GM19397 (cell line): Measurements from ENCODE around the gene GIN1.
"Not testable (repeated sequence)": the region's sequence is repeated elsewhere in the genome, so short reads cannot be mapped to it uniquely, and the experiment has no call there.

Experiments
- ATAC-seq: cut with Tn5 transposase; IDR thresholded peaks from one replicate; pipeline ENCODE4 v1.9.1; 2021; ENCODE audit warnings: mild to moderate bottlenecking, moderate library complexity; ENCODE audit not compliant: unreplicated experiment

Gene GIN1

GRCh38 chr5:103111468-103111867, 8.5 kb downstream of the GIN1 start:
- ATAC-seq: no peak

- no peak for ATAC-seq
Observed at GRCh38 chr5:103110403-103110802, 9.5 kb downstream of the GIN1 start.

- no peak for ATAC-seq
Observed at GRCh38 chr5:103109277-103109676, 10.7 kb downstream of the GIN1 start.

- no peak for ATAC-seq
Observed at GRCh38 chr5:103108086-103108485, 11.9 kb downstream of the GIN1 start.

- ATAC-seq: no peak
Observed at GRCh38 chr5:103102234-103102633, 17.7 kb downstream of the GIN1 start.

- no peak for ATAC-seq
Observed at GRCh38 chr5:103101079-103101750, 18.7 kb downstream of the GIN1 start.

- no peak for ATAC-seq
Observed at GRCh38 chr5:103098993-103099392, 20.9 kb downstream of the GIN1 start.

GRCh38 chr5:103094737-103095136, 25.2 kb downstream of the GIN1 start:
- ATAC-seq: no peak

GRCh38 chr5:103093727-103094126, 26.2 kb downstream of the GIN1 start:
- no peak for ATAC-seq

GRCh38 chr5:103092676-103093075, 27.3 kb downstream of the GIN1 start:
- ATAC-seq: no peak

GRCh38 chr5:103090791-103091190, 29.1 kb downstream of the GIN1 start:
- no peak for ATAC-seq

- no peak for ATAC-seq
Observed at GRCh38 chr5:103089272-103089671, 30.7 kb downstream of the GIN1 start.

GRCh38 chr5:103086547-103086946, 33.4 kb downstream of the GIN1 start:
- ATAC-seq: no peak

GRCh38 chr5:103079796-103080195, 40.1 kb downstream of the GIN1 start:
- no peak for ATAC-seq

GRCh38 chr5:103075442-103075841, 44.5 kb downstream of the GIN1 start:
- ATAC-seq: no peak

- not testable (repeated sequence) for ATAC-seq
Observed at GRCh38 chr5:103073500-103073899, 46.4 kb downstream of the GIN1 start.

GRCh38 chr5:103066326-103066725, 53.6 kb downstream of the GIN1 start:
- no peak for ATAC-seq

GRCh38 chr5:103060424-103060954, 59.4 kb downstream of the GIN1 start:
- ATAC-seq: no peak

GRCh38 chr5:103059525-103059924, 60.4 kb downstream of the GIN1 start:
- no peak for ATAC-seq

- no peak for ATAC-seq
Observed at GRCh38 chr5:103057208-103058130, 62.5 kb downstream of the GIN1 start.

- not testable (repeated sequence) for ATAC-seq
Observed at GRCh38 chr5:103046706-103047105, 73.2 kb downstream of the GIN1 start.
